A673 (cell line): ENCODE data around the gene BAIAP3.

Experiments used
- EZH2 ChIP-seq: fragments of 200-600 bp; sonication (generic); IDR thresholded peaks from 2 replicates; pipeline ENCODE4 v1.6.1; 2017; ENCODE audit warnings: borderline replicate concordance, low read depth, mild to moderate bottlenecking, mixed read lengths, antibody characterized with exemption, low read length; ENCODE audit not compliant: poor library complexity, severe bottlenecking
- TF ChIP-seq, protein P1 (sequence below): fragments of 300-800, 200-600 bp; sonication (generic); conservative IDR thresholded peaks from 2 replicates; pipeline ENCODE4 v1.5.1; 2017; ENCODE audit warnings: low read depth, mild to moderate bottlenecking, antibody characterized with exemption, low read length, moderate library complexity, mixed read lengths

DNA sequence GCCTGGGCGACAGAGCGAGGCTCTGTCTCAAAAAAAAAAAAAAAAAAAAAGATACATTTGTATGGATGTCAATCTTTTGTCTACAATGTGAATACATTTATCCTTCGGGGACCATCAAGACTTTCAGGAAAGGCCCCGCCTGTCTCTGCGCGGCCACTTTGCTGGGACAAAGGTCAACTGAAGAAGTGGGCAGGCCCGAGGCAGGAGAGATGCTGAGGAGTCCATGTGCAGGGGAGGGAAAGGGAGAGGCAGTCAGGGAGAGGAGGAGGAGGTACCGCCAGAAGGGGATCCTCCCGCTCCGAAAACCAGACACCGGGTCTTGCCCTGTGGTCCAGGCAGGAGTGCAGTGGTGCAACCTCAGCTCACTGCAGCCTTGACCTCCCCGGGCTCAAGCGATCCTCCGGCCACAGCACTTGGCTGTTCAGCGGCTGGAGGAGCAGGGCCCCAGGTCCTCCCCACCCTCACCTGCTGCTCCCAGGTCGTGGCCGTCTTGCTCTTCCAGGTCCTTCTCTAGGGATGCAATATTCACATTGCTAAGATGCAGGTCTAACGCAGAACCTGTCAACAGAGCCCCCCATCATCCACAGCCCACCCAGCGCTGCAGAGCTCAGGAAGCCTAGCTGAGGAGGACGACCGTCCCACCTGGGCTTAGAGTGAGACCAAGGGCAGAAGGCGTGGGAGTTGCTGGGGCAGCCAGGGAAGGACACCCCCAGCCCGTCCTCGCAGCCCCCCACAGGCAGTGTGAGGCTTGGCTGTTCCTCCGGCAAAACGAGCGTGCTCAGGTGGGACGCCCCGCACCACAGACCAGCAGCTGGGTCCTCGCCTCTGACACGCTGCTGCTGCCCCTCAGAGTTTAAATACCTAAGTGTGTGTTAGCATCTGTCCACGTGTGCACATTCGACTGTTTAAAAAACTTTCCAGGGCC is 37.9 kb downstream of the BAIAP3 start:
- TF ChIP-seq EZH2, result no peak
- TF ChIP-seq, protein P1, sequence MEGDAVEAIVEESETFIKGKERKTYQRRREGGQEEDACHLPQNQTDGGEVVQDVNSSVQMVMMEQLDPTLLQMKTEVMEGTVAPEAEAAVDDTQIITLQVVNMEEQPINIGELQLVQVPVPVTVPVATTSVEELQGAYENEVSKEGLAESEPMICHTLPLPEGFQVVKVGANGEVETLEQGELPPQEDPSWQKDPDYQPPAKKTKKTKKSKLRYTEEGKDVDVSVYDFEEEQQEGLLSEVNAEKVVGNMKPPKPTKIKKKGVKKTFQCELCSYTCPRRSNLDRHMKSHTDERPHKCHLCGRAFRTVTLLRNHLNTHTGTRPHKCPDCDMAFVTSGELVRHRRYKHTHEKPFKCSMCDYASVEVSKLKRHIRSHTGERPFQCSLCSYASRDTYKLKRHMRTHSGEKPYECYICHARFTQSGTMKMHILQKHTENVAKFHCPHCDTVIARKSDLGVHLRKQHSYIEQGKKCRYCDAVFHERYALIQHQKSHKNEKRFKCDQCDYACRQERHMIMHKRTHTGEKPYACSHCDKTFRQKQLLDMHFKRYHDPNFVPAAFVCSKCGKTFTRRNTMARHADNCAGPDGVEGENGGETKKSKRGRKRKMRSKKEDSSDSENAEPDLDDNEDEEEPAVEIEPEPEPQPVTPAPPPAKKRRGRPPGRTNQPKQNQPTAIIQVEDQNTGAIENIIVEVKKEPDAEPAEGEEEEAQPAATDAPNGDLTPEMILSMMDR, result no peak
